ENCODE data around the gene RUVBL1. TPM values are rescaled to one million over a fixed set of nuclear protein-coding genes. Genes with fewer than 3 reads are reported as not detected.

RUVBL1 gene
- total RNA-seq, 1 donor from 2014 or later: 19.7 TPM

GRCh38 chr3:128145279-128145678 is 21.7 kb upstream of the RUVBL1 start:
- DNase-seq (ENCODE audit: low spot score): no peak
- intact Hi-C loops (cut with DNase I): no loop called here

- intact Hi-C loops (cut with DNase I): no loop called here
- no peak for DNase-seq (ENCODE audit: low spot score)
Observed at GRCh38 chr3:128144512-128145187, 21.0 kb upstream of the RUVBL1 start.

GRCh38 chr3:128143496-128143895 is 19.9 kb upstream of the RUVBL1 start:
- DNase-seq (ENCODE audit: low spot score): no peak
- intact Hi-C loops (cut with DNase I): no loop called here

GRCh38 chr3:128133273-128133883 is 9.8 kb upstream of the RUVBL1 start:
- intact Hi-C loops (cut with DNase I): loop anchor here (2.0 kb wide), 1 partner anchor 39 kb away; no protein-coding TSS in a partner anchor

GRCh38 chr3:128131897-128132646 is 8.5 kb upstream of the RUVBL1 start:
- intact Hi-C loops (cut with DNase I): loop anchor here (2.0 kb wide), 1 partner anchor 37 kb away; no protein-coding TSS in a partner anchor
- no peak for DNase-seq (ENCODE audit: low spot score)

More at GRCh38 chr3:128133273-128133883, 9.8 kb upstream of the RUVBL1 start:
- no peak for DNase-seq (ENCODE audit: low spot score)

GRCh38 chr3:128128251-128128650 is 4.6 kb upstream of the RUVBL1 start:
- DNase-seq (ENCODE audit: low spot score): no peak
- intact Hi-C loops (cut with DNase I): no loop called here

- DNase-seq (ENCODE audit: low spot score): no peak
- intact Hi-C loops (cut with DNase I): no loop called here
Observed at GRCh38 chr3:128127236-128127635, 3.6 kb upstream of the RUVBL1 start.

- no peak for DNase-seq (ENCODE audit: low spot score)
- intact Hi-C loops (cut with DNase I): loop anchor here (2.0 to 5.0 kb wide), 2 partner anchors 30 to 46 kb away; partner anchors contain the start of gene EEFSEC
Observed at GRCh38 chr3:128123156-128123537, 465 bp downstream of the RUVBL1 start.

GRCh38 chr3:128122013-128122412 is 1.6 kb downstream of the RUVBL1 start:
- DNase-seq (ENCODE audit: low spot score): no peak
- intact Hi-C loops (cut with DNase I): loop anchor here (2.0 to 5.0 kb wide), 2 partner anchors 31 to 45 kb away; partner anchors contain the start of gene EEFSEC

- intact Hi-C loops (cut with DNase I): no loop called here
- DNase-seq (ENCODE audit: low spot score): no peak
Observed at GRCh38 chr3:128113817-128114794, 9.5 kb downstream of the RUVBL1 start.

GRCh38 chr3:128112357-128112968 is 11.1 kb downstream of the RUVBL1 start:
- no peak for DNase-seq (ENCODE audit: low spot score)
- intact Hi-C loops (cut with DNase I): no loop called here

GRCh38 chr3:128111147-128111546 is 12.5 kb downstream of the RUVBL1 start:
- intact Hi-C loops (cut with DNase I): no loop called here

GRCh38 chr3:128107834-128108233 is 15.8 kb downstream of the RUVBL1 start:
- DNase-seq (ENCODE audit: low spot score): no peak
- intact Hi-C loops (cut with DNase I): no loop called here

More at GRCh38 chr3:128111147-128111546, 12.5 kb downstream of the RUVBL1 start:
- DNase-seq (ENCODE audit: low spot score): no peak

GRCh38 chr3:128103136-128103676 is 20.4 kb downstream of the RUVBL1 start:
- intact Hi-C loops (cut with DNase I): no loop called here
- DNase-seq (ENCODE audit: low spot score): no peak

- no peak for DNase-seq (ENCODE audit: low spot score)
- intact Hi-C loops (cut with DNase I): no loop called here
Observed at GRCh38 chr3:128100638-128101037, 23.0 kb downstream of the RUVBL1 start.

GRCh38 chr3:128100161-128100560 is 23.5 kb downstream of the RUVBL1 start:
- intact Hi-C loops (cut with DNase I): no loop called here
- no peak for DNase-seq (ENCODE audit: low spot score)

- intact Hi-C loops (cut with DNase I): loop anchor here (5.0 to 10.0 kb wide), 2 partner anchors 227 to 399 kb away; no protein-coding TSS in a partner anchor
- DNase-seq (ENCODE audit: low spot score): no peak
Observed at GRCh38 chr3:128098234-128098633, 25.4 kb downstream of the RUVBL1 start.

- intact Hi-C loops (cut with DNase I): loop anchor here (2.0 to 10.0 kb wide), 4 partner anchors 38 to 514 kb away; no protein-coding TSS in a partner anchor
- DNase-seq (ENCODE audit: low spot score): peak; percentile 87
Observed at GRCh38 chr3:128095222-128095703, 28.3 kb downstream of the RUVBL1 start.
